ENCODE measurements around the gene IL17C.

- no peak for TF ChIP-seq CTCF (IDR thresholded peaks at IDR 0.05)
- TF ChIP-seq POLR2A (IDR thresholded peaks at IDR 0.05), result no peak
Observed at GRCh38 chr16:88606148-88606757, 32.1 kb upstream of the IL17C start.
